Keratinocyte (primary cell): ENCODE results near the gene CAPZA1. TPM values are rescaled to one million over a fixed set of nuclear protein-coding genes. Genes with fewer than 3 reads are reported as not detected.

Experiments
- DNase-seq: peaks from one replicate; pipeline ENCODE4 v3.0.0-alpha.2; 2011; ENCODE audit warnings: low read depth, missing footprints, low spot score
- FAIRE-seq: peaks from 2 replicates; lab custom pipeline; 2011; peaks lifted over from hg19 to GRCh38; lab: Jason Lieb, UNC
- H2AFZ ChIP-seq: 2 replicates; pipeline ENCODE4 v1.6.0; 2012; ENCODE audit warnings: low read length, control low read depth, inconsistent platforms; ENCODE audit not compliant: control insufficient read depth
- H3K27ac ChIP-seq: 2 replicates; pipeline ENCODE4 v1.5.1; 2011; ENCODE audit warnings: low read length; ENCODE audit not compliant: control insufficient read depth, insufficient read depth
- H3K27me3 ChIP-seq: 3 replicates; pipeline ENCODE4 v1.6.0; 2011; ENCODE audit warnings: low read length; ENCODE audit not compliant: control insufficient read depth, insufficient read depth; ENCODE audit errors: extremely low read depth
- H3K36me3 ChIP-seq, 2 experiments: 2 replicates in 1 of 2; 3 replicates in 1 of 2; pipeline ENCODE4 v1.5.1; 2011; ENCODE audit warnings: low read length in 2 of 2, mild to moderate bottlenecking in 1 of 2; ENCODE audit not compliant: control insufficient read depth in 2 of 2, insufficient read depth in 2 of 2; ENCODE audit errors: extremely low read depth in 1 of 2
- H3K4me1 ChIP-seq: 3 replicates; pipeline ENCODE4 v1.5.1; 2011; ENCODE audit warnings: low read length; ENCODE audit not compliant: control insufficient read depth, insufficient read depth; ENCODE audit errors: extremely low read depth
- H3K4me2 ChIP-seq: 3 replicates; pipeline ENCODE4 v1.6.0; 2011; ENCODE audit warnings: low read depth, low read length; ENCODE audit not compliant: control insufficient read depth, insufficient read depth; ENCODE audit errors: extremely low read depth
- H3K4me3 ChIP-seq, 3 experiments: fragments of 200-600 bp in 1 of 3; sonication (generic) in 1 of 3; 2 replicates in 2 of 3; 3 replicates in 1 of 3; pipeline ENCODE4 v1.5.1; 2011 to 2016; ENCODE audit warnings: low read length in 3 of 3, mild to moderate bottlenecking in 3 of 3, control low read depth in 2 of 3, inconsistent platforms in 1 of 3, low read depth in 1 of 3, mixed read lengths in 1 of 3, mixed run types in 1 of 3, moderate library complexity in 1 of 3; ENCODE audit not compliant: control insufficient read depth in 2 of 3, insufficient read depth in 2 of 3; ENCODE audit errors: extremely low read depth in 1 of 3
- H3K79me2 ChIP-seq: 2 replicates; pipeline ENCODE4 v1.6.0; 2012; ENCODE audit warnings: low read length; ENCODE audit not compliant: control insufficient read depth, insufficient read depth
- H3K9ac ChIP-seq: 3 replicates; pipeline ENCODE4 v1.6.0; 2011; ENCODE audit warnings: low read length; ENCODE audit not compliant: control insufficient read depth, insufficient read depth; ENCODE audit errors: extremely low read depth
- H3K9me1 ChIP-seq: 3 replicates; pipeline ENCODE4 v1.6.0; 2011; ENCODE audit warnings: low read length; ENCODE audit not compliant: control insufficient read depth, insufficient read depth; ENCODE audit errors: extremely low read depth
- H3K9me3 ChIP-seq: 2 replicates; pipeline ENCODE4 v1.5.1; 2012; ENCODE audit warnings: low read depth, low read length; ENCODE audit not compliant: control insufficient read depth
- H4K20me1 ChIP-seq: 3 replicates; pipeline ENCODE4 v1.6.0; 2011; ENCODE audit warnings: low read length; ENCODE audit not compliant: control insufficient read depth, insufficient read depth; ENCODE audit errors: extremely low read depth
- EZH2 ChIP-seq: IDR thresholded peaks from one replicate; pipeline ENCODE4 v1.6.1; 2012; ENCODE audit warnings: inconsistent platforms, mild to moderate bottlenecking, low read length, moderate library complexity
- dilution Hi-C: fragments of 300-500 bp; cut with MboI; formaldehyde crosslinking; loops from one replicate; pipeline ENCODE4 v1.7.0; 2020; ENCODE audit warnings: low sequenced_read_pairs; ENCODE audit not compliant: extremely low pct_ligation_motif_present
- polyA plus RNA-seq, 5 experiments: library from polyadenylated mRNA; depleted of rRNA in 3 of 5; stranded (reverse) in 3 of 5; stranded (forward) in 1 of 5; unstranded in 1 of 5; fragments of >200 nt; gene quantifications; 1 replicate in 1 of 5; 2 replicates in 3 of 5; 3 replicates in 1 of 5; pipeline versions ENCODE4 v1.2.1 to v1.2.3, GENCODE V29; 2011 to 2012; ENCODE audit warnings: missing spikeins in 2 of 5, low read depth in 1 of 5, low replicate concordance in 1 of 5
- TF ChIP-seq, protein P1 (sequence below), 3 experiments: IDR thresholded peaks in 1 of 3; conservative IDR thresholded peaks in 1 of 3; optimal IDR thresholded peaks in 1 of 3; 2 replicates in 2 of 3; 3 replicates in 1 of 3; pipeline versions ENCODE3 to v1.5.1; 2011; ENCODE audit warnings: low read length in 3 of 3, mild to moderate bottlenecking in 3 of 3, moderate library complexity in 2 of 3, control low read depth in 1 of 3, inconsistent platforms in 1 of 3; ENCODE audit not compliant: insufficient read depth in 2 of 3; ENCODE audit errors: extremely low read depth in 1 of 3

The CAPZA1 gene
- polyA plus RNA-seq, 1 donor (not counting 4 experiments of a cell fraction or from before 2014, with no cell fraction given): 239 TPM

DNA sequence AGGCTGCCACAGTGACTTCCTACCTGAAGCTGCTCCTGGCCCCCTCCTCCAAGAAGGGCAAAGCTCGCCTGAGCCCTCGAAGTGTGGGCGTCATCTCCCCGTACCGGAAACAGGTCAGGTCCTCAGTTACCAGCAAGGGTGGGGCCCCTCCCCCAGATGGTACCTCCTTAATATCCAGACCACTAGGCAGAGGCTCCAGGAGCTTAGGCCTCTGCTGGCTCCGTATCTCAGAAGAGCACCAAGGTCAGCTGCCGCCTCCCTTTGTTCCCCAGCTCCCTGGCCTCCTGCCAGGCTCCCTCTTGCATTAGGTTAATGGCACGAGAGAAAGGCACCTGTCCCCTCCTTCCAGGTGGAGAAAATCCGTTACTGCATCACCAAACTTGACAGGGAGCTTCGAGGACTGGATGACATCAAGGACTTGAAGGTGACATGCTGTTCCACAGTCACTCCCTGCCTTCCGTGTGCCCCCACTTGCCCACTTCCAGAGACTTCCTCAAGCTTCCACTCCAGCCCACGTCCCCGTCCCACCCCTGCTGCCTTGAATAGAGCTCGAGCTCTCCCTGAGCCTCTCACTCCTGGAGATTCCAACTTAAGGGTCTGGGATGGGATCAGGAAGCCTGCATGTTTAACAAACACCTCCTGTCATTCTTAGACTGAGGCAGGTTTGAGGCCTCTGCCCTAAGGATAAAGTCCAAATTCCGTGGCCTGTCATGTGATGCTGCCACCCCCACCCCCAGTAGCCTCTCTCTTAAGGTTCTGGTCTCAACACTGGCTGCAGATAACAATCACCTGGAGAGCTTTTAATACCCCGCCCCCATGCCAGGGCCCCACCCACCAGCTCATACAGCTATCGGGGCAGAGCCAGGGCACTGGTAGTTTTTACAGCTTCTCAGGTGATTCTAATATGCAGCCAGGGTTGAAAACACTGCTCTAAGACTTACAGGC is 79.0 kb downstream of the CAPZA1 start:
- no peak overlapping the region for H3K27ac ChIP-seq
- dilution Hi-C loops: no loop called here
- H3K9me3 ChIP-seq: no peaks in the 10 kb centered on the region
- FAIRE-seq: no peak
- no peaks in the 10 kb centered on the region for H3K27me3 ChIP-seq
- H4K20me1 ChIP-seq: peaks cover 15% of the 10 kb centered on the region
- H2AFZ ChIP-seq: no peak overlapping the region
- H3K36me3 ChIP-seq: peaks cover 34 to 51% of the 10 kb centered on the region in 2 experiments
- TF ChIP-seq, protein P1, sequence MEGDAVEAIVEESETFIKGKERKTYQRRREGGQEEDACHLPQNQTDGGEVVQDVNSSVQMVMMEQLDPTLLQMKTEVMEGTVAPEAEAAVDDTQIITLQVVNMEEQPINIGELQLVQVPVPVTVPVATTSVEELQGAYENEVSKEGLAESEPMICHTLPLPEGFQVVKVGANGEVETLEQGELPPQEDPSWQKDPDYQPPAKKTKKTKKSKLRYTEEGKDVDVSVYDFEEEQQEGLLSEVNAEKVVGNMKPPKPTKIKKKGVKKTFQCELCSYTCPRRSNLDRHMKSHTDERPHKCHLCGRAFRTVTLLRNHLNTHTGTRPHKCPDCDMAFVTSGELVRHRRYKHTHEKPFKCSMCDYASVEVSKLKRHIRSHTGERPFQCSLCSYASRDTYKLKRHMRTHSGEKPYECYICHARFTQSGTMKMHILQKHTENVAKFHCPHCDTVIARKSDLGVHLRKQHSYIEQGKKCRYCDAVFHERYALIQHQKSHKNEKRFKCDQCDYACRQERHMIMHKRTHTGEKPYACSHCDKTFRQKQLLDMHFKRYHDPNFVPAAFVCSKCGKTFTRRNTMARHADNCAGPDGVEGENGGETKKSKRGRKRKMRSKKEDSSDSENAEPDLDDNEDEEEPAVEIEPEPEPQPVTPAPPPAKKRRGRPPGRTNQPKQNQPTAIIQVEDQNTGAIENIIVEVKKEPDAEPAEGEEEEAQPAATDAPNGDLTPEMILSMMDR (optimal IDR thresholded peaks at IDR 0.05 in 1 of 3, IDR thresholded peaks at IDR 0.05 in 1 of 3, conservative IDR thresholded peaks at IDR 0.05 in 1 of 3; ENCODE audit: extremely low read depth in 1 of 3, insufficient read depth in 2 of 3, low read length in 3 of 3): no peak
- TF ChIP-seq EZH2: no peak
- no peak overlapping the region for H3K4me2 ChIP-seq
- no peak overlapping the region for H3K4me3 ChIP-seq
- peaks cover 44% of the 10 kb centered on the region for H3K4me1 ChIP-seq
- no peak for DNase-seq
- peaks cover 8% of the 10 kb centered on the region for H3K79me2 ChIP-seq
- peaks cover 8% of the 10 kb centered on the region for H3K9me1 ChIP-seq
- H3K9ac ChIP-seq: no peak overlapping the region

DNA sequence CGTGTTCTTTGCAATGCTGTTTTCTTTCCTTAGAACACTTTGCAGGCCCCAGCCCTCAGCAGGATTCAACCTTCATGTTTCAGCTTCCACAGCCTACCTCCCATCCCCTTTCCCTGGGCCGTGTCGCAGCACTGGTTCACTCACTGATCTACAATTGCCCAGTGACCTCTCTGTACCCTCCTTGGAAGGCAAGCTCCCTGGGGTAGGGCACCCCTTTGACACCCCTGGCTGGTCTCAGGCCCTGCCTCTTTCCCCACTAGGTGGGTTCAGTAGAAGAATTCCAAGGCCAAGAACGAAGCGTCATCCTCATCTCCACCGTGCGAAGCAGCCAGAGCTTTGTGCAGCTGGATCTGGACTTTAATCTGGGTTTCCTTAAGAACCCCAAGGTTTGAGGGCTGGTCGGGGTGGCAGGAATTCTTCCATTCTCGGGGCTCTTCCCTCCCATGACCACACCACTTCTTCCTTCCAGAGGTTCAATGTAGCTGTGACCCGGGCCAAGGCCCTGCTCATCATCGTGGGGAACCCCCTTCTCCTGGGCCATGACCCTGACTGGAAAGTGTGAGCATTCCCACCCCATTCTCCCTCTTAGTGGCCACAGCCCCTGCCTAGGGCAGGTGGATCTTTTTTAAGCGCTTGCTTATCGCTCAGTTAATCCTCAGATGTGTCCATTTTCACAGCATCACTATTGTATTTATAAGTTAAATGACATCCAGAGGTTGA is 80.0 kb downstream of the CAPZA1 start:
- H3K27ac ChIP-seq: peak overlapping the region; percentile 83
- peak overlapping the region; percentile 65 for H3K9ac ChIP-seq
- no peak overlapping the region for H2AFZ ChIP-seq
- FAIRE-seq (no peak), DNase-seq (no peak)
- peaks cover 53% of the 10 kb centered on the region for H3K4me1 ChIP-seq
- H4K20me1 ChIP-seq: peaks cover 15% of the 10 kb centered on the region
- H3K79me2 ChIP-seq: peaks cover 18% of the 10 kb centered on the region
- TF ChIP-seq, protein P1 (optimal IDR thresholded peaks at IDR 0.05 in 1 of 3, IDR thresholded peaks at IDR 0.05 in 1 of 3, conservative IDR thresholded peaks at IDR 0.05 in 1 of 3; ENCODE audit: extremely low read depth in 1 of 3, insufficient read depth in 2 of 3, low read length in 3 of 3): no peak
- no peak overlapping the region for H3K4me3 ChIP-seq
- peaks cover 11% of the 10 kb centered on the region for H3K9me1 ChIP-seq
- H3K27me3 ChIP-seq: no peaks in the 10 kb centered on the region
- H3K36me3 ChIP-seq: peaks cover 29 to 60% of the 10 kb centered on the region in 2 experiments
- H3K4me2 ChIP-seq: no peak overlapping the region
- H3K9me3 ChIP-seq: no peaks in the 10 kb centered on the region
- dilution Hi-C loops: no loop called here
